ENCODE measurements around the gene ILDR1. TPM values are rescaled to one million over a fixed set of nuclear protein-coding genes. Genes with fewer than 3 reads are reported as not detected.

The ILDR1 gene
- total and polyA plus RNA-seq, 7 donors, result 3.5 to 7.1 (median 4.8) TPM; not detected in 4

DNA sequence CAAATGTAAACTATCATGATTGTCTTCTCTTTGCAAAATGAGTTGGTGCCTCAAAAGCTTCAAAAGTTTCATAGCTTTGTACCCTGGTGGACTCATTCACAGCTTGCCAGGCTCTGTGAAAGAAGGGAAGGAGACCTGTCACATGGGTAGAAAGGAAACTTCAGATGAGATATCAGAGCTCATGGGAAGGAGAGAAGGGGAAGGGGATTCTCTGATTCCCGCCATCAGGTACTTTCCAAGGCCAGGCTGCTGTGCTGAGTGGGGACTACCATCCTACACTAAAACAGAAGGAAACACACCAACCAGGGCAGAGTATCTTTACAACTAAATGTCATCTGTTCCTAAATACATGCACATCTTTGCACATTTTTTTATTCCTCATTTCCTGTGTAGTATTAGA lies 9.2 kb downstream of the ILDR1 start:
- no peaks in the 10 kb centered on the region for H3K4me1 ChIP-seq
- no peak overlapping the region for H3K27ac ChIP-seq
- no peaks in the 10 kb centered on the region for H3K27me3 ChIP-seq
- H3K4me3 ChIP-seq, result no peak overlapping the region
- no peaks in the 10 kb centered on the region for H3K36me3 ChIP-seq
- H3K9me3 ChIP-seq, result no peaks in the 10 kb centered on the region
- intact Hi-C loops (cut with DNase I), result no loop called here
- DNase-seq, result no peak
- TF ChIP-seq POLR2AphosphoS5 (IDR thresholded peaks at IDR 0.05), result no peak
- no peak for TF ChIP-seq POLR2A (IDR thresholded peaks at IDR 0.05)
- no peak for TF ChIP-seq EP300 (IDR thresholded peaks at IDR 0.05)
- TF ChIP-seq CTCF (IDR thresholded peaks at IDR 0.05), result no peak
- 76 to 81% methylated on average over 1 of the region's 1 CpG for WGBS, 2 donors

DNA sequence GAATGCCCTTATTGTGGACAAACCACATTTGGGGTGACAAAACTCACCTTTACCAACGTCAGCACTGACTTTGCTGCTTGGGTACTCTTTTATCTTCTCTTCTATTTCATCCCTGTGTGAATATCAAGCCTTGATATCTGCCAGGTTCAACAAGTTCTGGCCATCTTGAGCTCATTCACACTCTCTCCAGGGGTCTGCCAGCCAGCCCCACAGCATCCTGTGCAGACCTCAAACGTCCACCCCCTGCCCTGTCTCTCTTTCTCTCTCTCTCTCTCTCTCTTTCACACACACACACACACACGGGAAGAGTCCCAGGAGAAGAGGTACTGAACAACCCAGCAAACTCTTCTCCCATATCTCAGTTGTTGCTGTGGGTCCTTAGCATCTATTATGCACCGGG lies 10.7 kb downstream of the ILDR1 start:
- TF ChIP-seq POLR2A (IDR thresholded peaks at IDR 0.05) (no peak), EP300 (IDR thresholded peaks at IDR 0.05) (no peak), POLR2AphosphoS5 (IDR thresholded peaks at IDR 0.05) (no peak), CTCF (IDR thresholded peaks at IDR 0.05) (no peak)
- no peaks in the 10 kb centered on the region for H3K36me3 ChIP-seq
- no peaks in the 10 kb centered on the region for H3K9me3 ChIP-seq
- 65 to 79% methylated on average over 4 of the region's 4 CpGs for WGBS, 2 donors
- no peak for DNase-seq
- H3K27me3 ChIP-seq, result no peaks in the 10 kb centered on the region
- H3K4me3 ChIP-seq, result no peak overlapping the region
- intact Hi-C loops (cut with DNase I), result no loop called here
- no peaks in the 10 kb centered on the region for H3K4me1 ChIP-seq
- H3K27ac ChIP-seq, result no peak overlapping the region

- H3K36me3 ChIP-seq, result no peaks in the 10 kb centered on the region
Measured at GRCh38 chr3:122010506-122010905, 11.5 kb downstream of the ILDR1 start.

GRCh38 chr3:122008166-122008565 lies 13.9 kb downstream of the ILDR1 start:
- Histone ChIP-seq H3K4me1 (no peaks in the 10 kb centered on the region), H3K36me3 (no peaks in the 10 kb centered on the region), H3K9me3 (no peaks in the 10 kb centered on the region), H3K27ac (no peak overlapping the region), H3K27me3 (no peaks in the 10 kb centered on the region), H3K4me3 (no peak overlapping the region)
- TF ChIP-seq CTCF (IDR thresholded peaks at IDR 0.05) (no peak), POLR2AphosphoS5 (IDR thresholded peaks at IDR 0.05) (no peak), POLR2A (IDR thresholded peaks at IDR 0.05) (no peak), EP300 (IDR thresholded peaks at IDR 0.05) (no peak)
- WGBS, 2 donors, result 94 to 100% methylated on average over 2 of the region's 2 CpGs
- no peak for DNase-seq
- intact Hi-C loops (cut with DNase I), result no loop called here

More at GRCh38 chr3:122010506-122010905, 11.5 kb downstream of the ILDR1 start:
- TF ChIP-seq EP300 (IDR thresholded peaks at IDR 0.05) (no peak), POLR2A (IDR thresholded peaks at IDR 0.05) (no peak)
- Histone ChIP-seq H3K4me3 (no peak overlapping the region), H3K4me1 (no peaks in the 10 kb centered on the region), H3K27me3 (no peaks in the 10 kb centered on the region), H3K27ac (no peak overlapping the region), H3K9me3 (no peaks in the 10 kb centered on the region)
- no peak for DNase-seq
- intact Hi-C loops (cut with DNase I), result no loop called here
- 81 to 94% methylated on average over 2 of the region's 2 CpGs for WGBS, 2 donors

- Histone ChIP-seq H3K27ac (no peak overlapping the region), H3K27me3 (no peaks in the 10 kb centered on the region), H3K36me3 (no peaks in the 10 kb centered on the region), H3K4me3 (no peak overlapping the region), H3K4me1 (no peaks in the 10 kb centered on the region), H3K9me3 (no peaks in the 10 kb centered on the region)
- no peak for TF ChIP-seq EP300 (IDR thresholded peaks at IDR 0.05)
- no peak for TF ChIP-seq CTCF (IDR thresholded peaks at IDR 0.05)
- no peak for TF ChIP-seq POLR2A (IDR thresholded peaks at IDR 0.05)
- no peak for TF ChIP-seq POLR2AphosphoS5 (IDR thresholded peaks at IDR 0.05)
- 91 to 95% methylated on average over 2 of the region's 2 CpGs for WGBS, 2 donors
- DNase-seq, result no peak
- intact Hi-C loops (cut with DNase I), result no loop called here
Measured at GRCh38 chr3:122006267-122006666, 15.8 kb downstream of the ILDR1 start.

All from sigmoid colon (tissue), 7 donors.